ENCODE data around the gene RLN1.
"Not testable (repeated sequence)": the region's sequence is repeated elsewhere in the genome, so short reads cannot be mapped to it uniquely, and the experiment has no call there.

The RLN1 gene, protein sequence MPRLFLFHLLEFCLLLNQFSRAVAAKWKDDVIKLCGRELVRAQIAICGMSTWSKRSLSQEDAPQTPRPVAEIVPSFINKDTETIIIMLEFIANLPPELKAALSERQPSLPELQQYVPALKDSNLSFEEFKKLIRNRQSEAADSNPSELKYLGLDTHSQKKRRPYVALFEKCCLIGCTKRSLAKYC

DNA sequence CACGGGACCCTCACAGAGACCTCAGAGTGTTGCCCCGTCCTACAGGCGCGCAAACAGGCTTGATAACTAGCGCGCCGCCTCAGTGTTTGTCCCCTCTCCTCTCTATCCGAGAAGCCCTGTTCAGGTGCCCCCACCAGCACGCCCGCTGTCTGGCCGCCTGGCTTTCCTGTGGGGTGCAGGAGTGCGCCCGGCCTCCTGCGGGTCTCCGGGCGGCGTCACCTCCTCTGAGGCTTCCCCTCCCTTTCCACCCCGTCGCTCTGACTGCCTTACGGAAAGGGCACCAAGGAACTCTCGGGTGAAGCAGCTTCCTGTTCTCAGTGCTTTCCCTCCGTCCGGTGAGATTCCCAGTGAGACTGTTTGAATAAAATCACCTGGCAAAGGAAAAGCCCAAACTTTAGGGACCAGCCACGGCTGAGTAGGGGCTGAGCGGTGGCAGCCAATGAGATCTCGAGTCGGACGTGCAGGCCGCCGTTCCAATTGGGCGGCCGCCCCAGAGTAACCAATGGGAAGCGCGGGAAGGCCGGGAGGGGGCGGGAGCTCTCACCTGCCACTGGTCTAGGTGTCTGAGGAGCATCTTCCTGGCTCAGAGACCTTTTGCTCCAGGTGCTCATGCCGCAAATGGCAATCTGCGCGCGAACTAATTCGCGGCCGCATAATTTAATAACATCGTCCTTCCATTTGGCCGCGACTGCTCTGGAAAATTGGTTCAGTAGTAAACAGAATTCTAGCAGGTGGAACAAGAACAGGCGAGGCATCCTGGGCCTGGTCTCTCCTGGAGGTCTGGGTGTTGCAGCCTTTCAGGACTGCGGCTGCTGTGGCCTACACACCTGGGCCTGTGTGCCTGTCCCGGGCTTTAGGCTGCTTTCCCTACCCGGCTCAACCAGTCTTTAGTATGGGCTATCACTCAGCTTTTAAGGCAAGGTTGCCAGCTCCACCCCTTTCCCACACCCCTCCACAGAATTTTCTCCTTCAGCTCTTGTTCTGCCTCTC, at the start of gene RLN1:
Gene RLN1, minus strand, starts transcription at position 885 of the 990 bp plus-strand sequence. Its CDS starts 130 bp downstream, at position 755.
- not testable (repeated sequence) for DNase-seq (ENCODE audit: low read depth)

DNA sequence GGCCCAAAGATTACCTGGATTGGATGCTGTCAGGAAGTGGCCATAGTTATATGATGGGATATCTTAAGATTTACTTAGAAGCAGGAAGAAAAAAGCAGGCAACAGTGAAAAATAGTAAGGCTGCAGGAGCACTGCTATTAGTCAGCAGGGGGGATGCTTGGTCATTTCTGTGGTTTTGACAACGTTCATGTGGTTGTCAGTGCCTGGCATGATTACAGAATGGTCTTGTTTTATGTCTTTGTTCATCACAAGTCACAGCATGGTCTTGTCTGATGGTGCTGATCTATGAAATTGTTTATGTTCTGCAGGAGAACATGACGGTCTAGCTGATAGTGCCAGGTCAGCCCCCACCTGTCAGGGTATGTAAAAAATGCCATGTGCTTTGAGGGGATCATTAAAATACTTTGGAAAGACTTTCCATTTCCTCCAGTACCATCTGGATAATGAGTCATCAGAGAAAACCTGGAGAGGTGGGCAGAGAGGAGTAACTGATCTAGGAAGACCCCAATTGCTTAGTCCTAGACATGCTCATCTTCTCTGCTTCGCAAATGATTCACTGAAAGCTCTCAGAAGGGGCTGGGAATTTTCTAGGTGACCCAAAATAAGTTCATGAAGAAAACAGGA, 49.5 kb upstream of the RLN1 start:
- DNase-seq (ENCODE audit: low read depth) = no peak

DNA sequence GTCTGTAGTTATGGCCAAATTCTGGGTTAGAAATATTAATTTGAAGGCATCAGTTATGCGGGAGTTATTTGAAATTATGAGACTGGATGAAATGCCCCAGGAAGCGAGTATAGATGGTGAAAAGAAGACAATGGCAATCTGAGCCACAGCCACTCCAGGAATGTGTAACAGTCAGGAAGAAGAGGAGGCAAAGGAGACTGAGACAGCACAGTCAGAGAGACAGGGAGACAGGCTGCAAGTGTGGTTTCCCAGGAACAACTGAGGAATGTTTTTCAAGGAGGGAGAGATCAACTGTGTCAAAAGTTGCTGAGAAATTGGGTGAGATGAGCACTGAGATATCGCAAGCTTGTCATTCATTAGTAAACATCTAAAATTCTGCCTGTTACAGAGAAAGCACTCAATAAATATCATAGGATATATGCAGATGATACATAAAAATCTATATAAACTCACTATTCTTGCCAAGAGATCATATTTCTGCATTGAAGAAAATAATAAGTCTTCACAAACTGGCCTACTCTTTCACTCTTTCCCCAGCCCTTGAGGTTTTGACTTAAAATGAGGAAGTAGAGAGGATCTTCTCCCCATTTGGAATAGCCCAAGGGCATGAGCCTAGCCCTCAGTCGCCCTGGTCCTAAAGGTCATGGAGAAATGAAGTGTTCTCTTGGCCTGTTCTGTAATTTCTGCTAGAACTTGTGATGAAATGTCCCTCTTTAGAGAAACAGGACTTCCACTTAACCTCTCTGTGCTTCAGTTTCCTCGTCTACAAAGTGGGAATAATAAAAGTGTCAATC, 48.5 kb upstream of the RLN1 start:
- DNase-seq (ENCODE audit: low read depth) = no peak

DNA sequence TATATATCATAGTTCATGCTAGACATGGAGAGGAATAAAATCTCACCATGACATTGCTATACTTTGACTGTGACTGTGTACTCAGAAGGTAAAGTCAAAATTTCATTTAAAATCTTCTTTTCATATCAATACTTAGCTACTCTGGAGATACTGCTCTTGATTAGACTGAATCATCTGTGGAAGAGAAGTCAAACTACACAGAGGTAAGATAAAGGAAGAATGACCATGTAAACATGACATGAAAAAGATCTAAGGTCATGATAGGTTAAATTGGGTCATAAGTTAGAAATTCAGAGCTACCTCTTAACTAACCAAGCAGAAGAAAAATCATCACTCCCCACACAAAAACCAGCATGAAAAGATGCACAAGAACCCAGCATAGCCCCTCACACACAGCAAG, 44.8 kb upstream of the RLN1 start:
- DNase-seq (ENCODE audit: low read depth) = no peak

DNA sequence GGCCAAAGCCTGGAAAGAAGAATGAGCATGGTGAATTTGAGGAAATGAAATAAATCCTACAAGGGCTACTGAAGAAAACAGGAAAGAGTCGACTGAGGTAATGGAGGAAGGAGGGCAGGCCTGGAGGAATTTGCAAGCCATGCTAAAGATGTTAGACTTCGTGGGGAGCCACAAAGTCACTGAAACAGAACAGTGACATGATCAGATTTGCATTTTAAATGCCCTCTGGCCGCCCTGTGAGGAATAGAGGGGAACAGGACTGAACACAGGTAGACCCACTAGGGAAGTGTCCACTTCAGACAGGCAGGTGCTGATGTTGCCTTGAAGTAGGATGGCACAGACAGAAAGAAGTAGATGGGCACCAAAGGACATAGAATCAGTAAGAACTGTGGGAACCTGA, 42.8 kb upstream of the RLN1 start:
- DNase-seq (ENCODE audit: low read depth) = no peak

DNA sequence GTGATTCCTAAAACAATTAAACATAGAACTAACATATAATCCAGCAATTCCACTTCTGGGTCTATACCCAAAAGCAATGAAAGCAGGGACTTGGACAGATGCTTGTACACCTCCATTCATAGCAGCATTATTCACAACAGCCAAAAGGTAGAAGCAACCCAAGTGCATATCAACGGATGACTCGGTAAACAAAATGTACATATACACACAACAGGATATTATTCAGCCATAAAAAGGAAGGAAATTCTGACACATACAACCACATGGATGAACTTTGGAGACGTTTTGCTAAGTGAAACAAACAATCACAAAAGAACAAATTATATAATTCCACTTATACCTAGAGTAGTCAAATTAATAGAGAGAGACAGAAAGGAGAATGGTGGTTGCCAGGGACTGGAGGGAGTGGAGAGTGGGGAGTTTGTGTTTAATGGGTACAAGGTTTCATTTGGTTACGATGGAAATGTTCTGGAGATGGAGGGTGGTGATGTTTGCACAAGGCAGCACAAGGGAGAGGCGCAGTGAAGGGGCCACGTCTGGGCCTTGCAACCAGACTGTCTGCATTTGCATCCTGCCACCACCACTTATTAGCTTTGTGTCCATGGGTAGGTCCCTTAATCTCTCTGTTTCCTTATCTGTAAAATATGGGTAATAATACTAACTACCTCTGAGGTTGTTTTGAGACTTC, 36.3 kb upstream of the RLN1 start:
- no peak for DNase-seq (ENCODE audit: low read depth)

DNA sequence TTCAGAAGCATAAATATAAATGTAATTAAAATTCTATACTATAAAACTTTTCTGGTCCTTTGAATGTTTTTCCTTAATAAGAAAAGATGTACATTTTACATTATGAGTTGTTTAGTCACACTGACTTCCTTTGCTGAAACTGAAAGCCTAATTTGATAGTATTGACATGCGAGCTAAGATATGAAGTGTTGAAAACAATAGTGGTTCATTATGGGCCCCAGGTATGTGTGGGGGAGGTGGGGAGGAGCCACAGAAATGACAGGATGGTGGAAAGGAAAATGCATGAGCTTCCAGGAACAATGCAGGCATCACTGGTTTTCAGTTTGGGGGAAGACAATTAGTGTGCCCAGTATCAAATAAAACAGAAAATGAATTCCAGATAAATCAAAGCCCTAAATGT, 35.4 kb upstream of the RLN1 start:
- no peak for DNase-seq (ENCODE audit: low read depth)

DNA sequence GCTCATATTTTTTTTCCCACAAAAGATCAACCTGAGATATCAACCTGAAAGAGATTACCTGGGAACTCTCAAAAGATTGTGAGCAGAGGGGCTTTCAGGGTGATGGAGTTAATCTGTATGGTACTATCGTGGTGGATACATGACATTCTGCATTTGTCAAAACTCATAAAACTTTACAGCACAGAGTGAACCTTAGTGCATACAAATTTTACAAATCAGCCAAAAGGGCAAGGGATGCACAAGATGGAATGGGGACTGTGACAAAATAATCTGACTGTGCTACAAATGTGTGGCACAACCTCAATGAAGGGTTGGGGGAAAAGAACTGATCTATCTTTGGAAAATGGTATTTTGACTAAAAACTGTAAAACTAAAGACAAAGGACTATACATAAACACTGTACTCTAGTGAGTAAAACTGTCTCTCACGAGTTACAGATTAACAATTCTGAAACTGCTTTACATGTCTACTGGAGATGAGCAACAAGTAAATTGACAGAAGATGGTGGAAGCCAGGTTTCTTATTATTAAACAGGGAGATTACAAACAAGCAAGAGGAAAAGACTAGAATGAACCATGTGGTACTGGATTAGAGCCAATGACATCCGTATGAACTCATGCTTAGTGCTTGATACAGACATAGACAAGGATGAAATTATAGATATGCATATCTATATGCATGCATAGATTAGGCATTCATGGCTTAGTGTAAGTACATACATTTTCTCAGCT, 24.8 kb upstream of the RLN1 start:
- no peak for DNase-seq (ENCODE audit: low read depth)

DNA sequence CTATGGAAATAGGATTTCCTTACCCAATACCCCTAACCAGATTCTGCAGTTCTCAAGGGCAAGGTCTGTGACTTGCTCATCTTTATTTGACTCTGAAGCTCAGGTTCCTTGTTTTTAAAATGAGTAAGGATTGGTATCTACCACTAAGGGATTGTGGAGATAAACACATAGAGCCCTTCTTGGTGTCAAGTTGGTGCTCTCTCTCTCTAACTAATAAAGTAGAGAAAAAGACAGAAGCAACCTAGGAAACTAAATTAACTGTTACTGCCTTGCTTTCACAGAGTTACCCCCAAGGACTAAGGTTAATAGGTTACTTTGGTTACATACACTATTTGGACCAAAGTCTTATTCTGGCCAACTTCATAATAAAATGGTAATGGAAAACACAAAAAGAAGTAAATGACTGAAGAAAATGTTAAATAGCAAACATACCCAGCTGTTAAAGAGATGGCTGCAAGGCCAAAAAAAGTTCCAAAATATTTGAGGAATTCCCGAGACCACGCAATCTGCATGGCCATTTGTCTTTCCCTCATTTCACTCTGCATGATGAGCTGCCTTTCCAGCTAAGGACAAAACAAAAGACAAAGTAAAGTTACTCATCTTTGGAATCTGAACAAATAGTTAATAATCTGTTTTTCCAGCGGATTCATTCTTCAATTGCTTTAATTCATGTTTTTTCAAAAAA, 21.8 kb upstream of the RLN1 start:
- DNase-seq (ENCODE audit: low read depth) = no peak

DNA sequence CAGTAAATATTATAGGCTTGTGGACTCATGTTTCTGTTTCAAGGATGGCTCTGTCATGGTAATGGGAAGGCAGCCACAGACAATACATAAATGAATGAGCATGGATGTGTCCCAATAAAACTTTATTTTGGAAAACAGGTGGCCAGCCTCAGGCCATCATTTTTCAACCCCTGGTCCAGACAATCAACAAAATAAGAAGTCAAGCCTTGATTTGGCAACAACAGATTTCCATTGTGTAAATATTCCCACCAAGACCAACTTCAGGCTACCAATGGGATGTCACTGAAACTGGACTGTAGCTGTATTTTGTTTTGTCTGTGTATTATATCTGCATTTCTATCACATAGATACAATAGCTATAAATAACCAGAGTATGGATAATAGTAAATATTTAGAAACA, 20.7 kb upstream of the RLN1 start:
- DNase-seq (ENCODE audit: low read depth) = no peak

DNA sequence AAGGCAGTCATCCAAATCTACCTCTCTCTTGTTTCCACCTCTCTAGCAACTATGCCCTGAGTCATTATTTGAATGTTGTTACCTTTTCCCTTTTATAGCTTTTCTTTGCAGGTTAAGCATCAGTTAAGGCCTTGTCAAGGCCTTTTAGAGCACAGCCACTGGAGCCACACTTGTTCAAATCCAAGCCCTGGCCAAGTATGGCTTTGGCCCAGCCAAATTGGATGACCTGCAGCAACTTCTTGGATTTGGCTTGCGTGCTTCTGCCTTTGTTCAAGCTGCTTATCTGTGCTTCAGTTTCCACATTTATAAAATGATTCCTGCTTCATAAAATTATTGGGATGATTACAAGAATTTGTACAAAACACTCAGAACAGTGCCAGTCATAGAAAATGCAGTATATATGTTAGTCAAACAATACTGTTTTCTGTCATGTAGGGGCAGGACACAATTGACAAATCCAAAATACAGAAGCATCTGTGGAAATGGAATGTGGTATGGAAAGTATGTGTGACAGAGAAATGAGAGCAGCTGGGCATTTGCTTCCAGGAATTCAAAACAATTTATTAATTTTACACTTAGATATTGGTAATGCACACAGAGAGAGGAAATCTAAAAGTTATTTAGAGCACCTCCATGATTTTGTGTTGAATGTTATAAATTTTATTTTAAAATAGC, 17.9 kb upstream of the RLN1 start:
- DNase-seq (ENCODE audit: low read depth) = no peak

DNA sequence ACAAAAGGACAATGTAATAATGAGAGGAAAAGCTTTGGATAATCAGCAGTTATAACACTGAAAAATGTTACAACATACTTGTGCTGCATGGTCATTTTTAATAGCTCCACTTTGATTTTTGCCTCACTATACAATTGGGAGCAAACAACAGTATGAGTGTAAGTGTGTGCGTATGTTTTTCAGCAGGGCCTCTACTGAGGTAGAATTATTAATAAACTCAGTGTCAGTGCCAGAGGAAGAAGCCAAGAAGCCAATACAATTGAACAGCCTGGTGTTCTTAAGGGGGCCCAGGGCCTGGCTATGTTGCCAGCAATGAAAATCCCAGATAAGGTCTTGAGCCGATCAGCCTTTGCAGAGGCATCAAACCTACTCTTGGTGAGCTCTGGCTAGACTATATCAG, 16.1 kb upstream of the RLN1 start:
- DNase-seq (ENCODE audit: low read depth) = no peak

DNA sequence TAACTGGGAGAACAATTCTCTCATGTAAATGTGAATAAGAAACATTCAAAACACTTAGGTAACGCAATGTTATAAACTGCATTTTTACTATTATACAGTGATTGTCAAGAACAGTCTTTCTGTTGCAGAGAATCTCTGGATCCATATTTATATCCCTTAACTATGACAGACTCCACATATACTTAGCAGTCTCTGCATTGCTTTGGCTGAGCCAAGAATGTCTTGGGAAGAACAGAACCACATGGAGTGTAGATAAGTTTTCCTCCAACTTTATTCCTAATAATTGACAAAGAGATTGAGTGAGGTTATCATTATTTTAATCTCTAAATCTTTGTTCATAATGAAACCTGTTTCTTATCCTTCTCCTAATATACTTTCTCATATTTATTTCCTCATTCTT, 15.6 kb upstream of the RLN1 start:
- DNase-seq (ENCODE audit: low read depth) = no peak

DNA sequence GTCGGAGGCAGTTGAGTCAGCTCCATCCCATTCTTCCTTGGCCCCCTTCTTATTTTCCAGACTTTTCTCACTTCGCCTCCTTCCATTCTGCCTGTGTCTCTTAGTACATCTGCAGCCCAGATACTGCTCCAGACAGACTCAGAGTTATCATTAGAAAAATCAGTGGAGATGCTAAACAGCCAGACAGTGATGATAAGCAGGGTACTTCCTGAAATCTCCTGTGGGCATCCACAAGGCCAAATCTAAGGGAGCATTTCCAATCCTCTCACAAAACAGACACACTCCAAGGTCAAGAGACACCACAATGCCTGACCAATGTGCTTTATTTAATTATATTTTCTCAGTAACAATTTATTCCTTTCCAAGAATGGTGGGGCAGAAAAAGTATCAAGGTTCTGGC, 14.5 kb upstream of the RLN1 start:
- DNase-seq (ENCODE audit: low read depth) = no peak

DNA sequence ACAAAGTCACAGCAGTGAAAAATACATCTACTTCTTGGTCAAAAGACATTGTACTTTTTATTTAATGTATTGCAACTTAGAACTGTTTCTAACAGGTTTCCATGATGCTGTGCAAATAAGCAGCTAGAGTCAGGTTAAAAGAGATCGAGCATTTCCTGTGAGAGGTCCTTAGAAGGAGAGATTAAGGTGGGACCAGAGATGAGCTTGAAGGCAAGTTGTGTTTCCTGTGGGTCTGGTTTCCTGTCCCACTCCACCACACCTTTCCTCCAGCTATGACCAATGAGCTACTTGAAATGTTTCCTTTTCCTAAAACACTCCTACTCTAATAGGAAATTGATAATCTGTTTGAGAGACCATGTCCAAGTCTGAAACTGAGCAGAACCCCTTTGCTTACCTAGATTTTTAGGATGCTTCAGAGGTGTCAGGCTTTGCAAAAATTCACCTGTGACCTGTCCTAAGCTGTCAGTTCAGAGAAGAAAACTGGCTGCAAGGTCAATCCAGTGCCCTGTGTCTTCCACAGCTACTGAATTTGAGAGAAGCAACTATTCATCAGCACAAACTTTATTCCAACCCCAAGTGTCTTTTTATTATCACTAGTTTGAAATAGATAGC, 13.1 kb upstream of the RLN1 start:
- no peak for DNase-seq (ENCODE audit: low read depth)

DNA sequence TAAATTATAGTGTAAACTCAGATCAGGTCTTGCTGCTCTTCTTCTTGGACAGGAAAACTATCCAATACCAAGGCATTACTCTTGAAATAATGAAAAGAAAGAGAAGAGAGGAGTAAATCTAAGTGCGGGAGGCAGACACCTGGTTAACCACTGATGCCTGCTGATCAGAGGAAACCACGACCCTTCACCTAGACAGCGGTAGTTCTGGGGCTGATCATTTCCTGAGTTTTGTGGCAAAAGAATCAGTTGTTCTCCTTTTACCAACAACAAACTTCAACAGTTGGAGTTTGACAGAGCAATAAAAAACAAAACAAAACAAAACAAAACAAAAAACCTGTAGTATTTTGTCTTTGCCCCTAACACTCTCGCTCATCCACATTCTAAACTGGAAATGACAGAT, 3.0 kb downstream of the RLN1 start:
- no peak for DNase-seq (ENCODE audit: low read depth)

DNA sequence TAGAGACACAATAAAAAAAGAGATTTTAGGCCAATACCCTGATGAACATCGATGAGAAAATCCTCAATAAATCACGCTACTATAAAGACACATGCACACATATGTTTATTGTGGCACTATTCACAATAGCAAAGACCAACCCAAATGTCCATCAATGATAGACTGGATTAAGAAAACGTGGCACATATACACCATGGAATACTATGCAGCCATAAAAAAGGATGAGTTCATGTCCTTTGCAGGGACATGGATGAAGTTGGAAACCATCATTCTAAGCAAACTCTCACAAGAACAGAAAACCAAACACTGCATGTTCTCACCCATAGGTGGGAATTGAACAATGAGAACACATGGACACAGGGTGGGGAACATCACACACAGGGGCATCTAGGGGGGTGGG, 8.4 kb downstream of the RLN1 start:
- not testable (repeated sequence) for DNase-seq (ENCODE audit: low read depth)

DNA sequence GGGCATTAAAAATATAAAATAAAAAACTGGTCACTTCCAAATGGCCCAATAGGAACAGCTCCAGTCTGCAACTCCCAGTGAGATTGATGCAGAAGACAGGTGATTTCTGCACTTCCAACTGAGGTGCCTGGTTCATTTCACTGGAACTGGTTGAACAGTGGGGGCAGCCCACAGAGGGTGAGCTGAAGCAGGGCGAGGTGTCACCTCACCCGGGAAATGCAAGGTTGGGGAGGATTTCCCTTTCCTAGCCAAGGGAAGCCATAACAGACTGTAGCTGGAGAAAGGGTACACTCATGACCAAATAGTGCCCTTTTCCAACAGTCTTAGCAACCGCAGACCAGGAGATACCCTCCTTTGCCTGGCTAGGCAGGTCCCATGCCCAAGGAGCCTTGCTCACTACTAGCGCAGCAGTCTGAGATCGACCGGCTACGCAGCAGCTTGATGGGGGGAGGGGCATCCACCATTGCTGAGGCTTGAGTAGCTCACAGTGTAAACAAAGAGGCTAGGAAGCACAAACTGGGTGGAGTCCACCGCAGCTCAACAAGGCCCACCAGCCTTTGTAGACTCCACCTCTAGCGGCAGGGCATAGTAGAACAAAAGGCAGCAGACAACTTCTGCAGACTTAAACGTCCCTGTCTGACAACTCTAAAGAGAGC, 12.7 kb downstream of the RLN1 start:
- DNase-seq (ENCODE audit: low read depth) = no peak

DNA sequence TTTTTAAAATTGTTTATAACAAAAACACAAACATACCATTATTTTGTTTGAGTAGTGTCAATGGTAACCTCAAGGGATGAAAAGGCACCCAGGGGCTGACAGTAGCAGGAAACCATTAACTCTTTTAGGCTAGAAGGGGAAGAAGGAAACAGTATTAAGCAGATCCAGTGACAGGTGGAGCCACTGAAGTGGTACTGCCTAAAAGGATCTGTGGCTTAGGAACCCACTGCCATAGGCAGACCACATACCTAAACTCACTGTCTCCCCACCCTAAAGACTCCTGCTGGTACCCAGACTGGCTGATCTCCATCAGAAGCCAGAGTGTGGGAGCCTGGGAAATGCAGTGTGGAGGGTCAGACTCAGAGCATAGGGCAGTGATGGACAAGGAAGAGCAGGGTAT, 13.5 kb downstream of the RLN1 start:
- no peak for DNase-seq (ENCODE audit: low read depth)
